Activated CD4-positive, alpha-beta T cell treated with anti-CD3 and anti-CD28 coated beads for 24 hours (primary cell): Measurements from ENCODE around the gene ATOH7.
A peak's percentile ranks its signal among the peaks of the same experiment; 100 is the strongest.
"Not testable (repeated sequence)": the region's sequence is repeated elsewhere in the genome, so short reads cannot be mapped to it uniquely, and the experiment has no call there.

ENCODE experiments used
- DNase-seq, 2 donors: peaks; one replicate each; pipeline ENCODE4 v3.0.0-alpha.2; 2020; ENCODE audit warnings: low read depth in 2 of 2

The ATOH7 gene

GRCh38 chr10:68237173-68237572, 5.3 kb upstream of the ATOH7 start:
- no peak for DNase-seq

- DNase-seq: no peak
Measured at GRCh38 chr10:68235581-68235980, 3.7 kb upstream of the ATOH7 start.

GRCh38 chr10:68235111-68235510, 3.2 kb upstream of the ATOH7 start:
- no peak for DNase-seq

GRCh38 chr10:68233046-68233445, 1.1 kb upstream of the ATOH7 start:
- DNase-seq: no peak

- DNase-seq: peak; percentile 4 to 15
Measured at GRCh38 chr10:68231106-68231816, 652 bp downstream of the ATOH7 start.

GRCh38 chr10:68230268-68230667, 1.6 kb downstream of the ATOH7 start:
- no peak for DNase-seq

GRCh38 chr10:68224810-68225209, 7.1 kb downstream of the ATOH7 start:
- DNase-seq: no peak

- DNase-seq: no peak
Measured at GRCh38 chr10:68223535-68224165, 8.3 kb downstream of the ATOH7 start.

GRCh38 chr10:68222391-68222790, 9.5 kb downstream of the ATOH7 start:
- DNase-seq: no peak

- no peak for DNase-seq
Measured at GRCh38 chr10:68221196-68221595, 10.7 kb downstream of the ATOH7 start.

GRCh38 chr10:68218786-68219185, 13.1 kb downstream of the ATOH7 start:
- no peak for DNase-seq

GRCh38 chr10:68212721-68213352, 19.1 kb downstream of the ATOH7 start:
- no peak for DNase-seq

- no peak for DNase-seq
Measured at GRCh38 chr10:68211669-68212068, 20.2 kb downstream of the ATOH7 start.

GRCh38 chr10:68208424-68209042, 23.4 kb downstream of the ATOH7 start:
- no peak for DNase-seq

- DNase-seq: no peak
Measured at GRCh38 chr10:68202960-68203353, 29.0 kb downstream of the ATOH7 start.

GRCh38 chr10:68196701-68197100, 35.2 kb downstream of the ATOH7 start:
- DNase-seq: no peak

GRCh38 chr10:68195776-68196175, 36.1 kb downstream of the ATOH7 start:
- not testable (repeated sequence) for DNase-seq

- DNase-seq: no peak
Measured at GRCh38 chr10:68194290-68194689, 37.6 kb downstream of the ATOH7 start.

GRCh38 chr10:68192113-68192512, 39.8 kb downstream of the ATOH7 start:
- no peak for DNase-seq

- no peak for DNase-seq
Measured at GRCh38 chr10:68188835-68189234, 43.1 kb downstream of the ATOH7 start.

GRCh38 chr10:68185085-68185484, 46.8 kb downstream of the ATOH7 start:
- no peak for DNase-seq

- DNase-seq: no peak
Measured at GRCh38 chr10:68184546-68184945, 47.4 kb downstream of the ATOH7 start.
